K562 (cell line): ENCODE measurements around the gene SCAPER.

Experiments
- ARNT ChIP-seq, 2 experiments: fragments of 450-650 bp; IDR thresholded peaks; 2 replicates each; pipeline ENCODE4 v1.6.1; 2016; ENCODE audit warnings: mild to moderate bottlenecking in 1 of 2
- EZH2 ChIP-seq: IDR thresholded peaks from 2 replicates; pipeline ENCODE4 v1.6.1; 2012; ENCODE audit warnings: low read depth, mild to moderate bottlenecking, inconsistent platforms, low read length, borderline replicate concordance
- FOXP4 ChIP-seq: sonication (generic); formaldehyde crosslinking; IDR thresholded peaks from 2 replicates; pipeline ENCODE4 v1.8.0; 2022; ENCODE audit warnings: mild to moderate bottlenecking, missing genetic modification reagents, borderline replicate concordance
- GTF2E2 ChIP-seq: fragments of 200-800 bp; sonication (Bioruptor generic); IDR thresholded peaks from 2 replicates; pipeline ENCODE4 v1.6.1; 2016; ENCODE audit warnings: missing genetic modification characterization, missing compliant biosample characterization
- MEIS2 ChIP-seq: fragments of 450-650 bp; IDR thresholded peaks from 2 replicates; pipeline ENCODE4 v1.6.1; 2014; ENCODE audit warnings: mild to moderate bottlenecking; ENCODE audit not compliant: partially characterized antibody
- NFIX ChIP-seq: fragments of 250-450 bp; sonication (Bioruptor Pico); IDR thresholded peaks from 2 replicates; pipeline ENCODE4 v1.4.0; 2020; ENCODE audit warnings: low read depth, mild to moderate bottlenecking, moderate library complexity
- NR2F6 ChIP-seq: fragments of 450-650 bp; formaldehyde crosslinking; IDR thresholded peaks from 2 replicates; pipeline ENCODE4 v1.4.0; 2020; ENCODE audit warnings: mild to moderate bottlenecking
- REST ChIP-seq, 2 experiments: fragments of 450-650 bp; formaldehyde crosslinking in 1 of 2; IDR thresholded peaks; 2 replicates each; pipeline versions ENCODE4 v1.4.0 to v1.6.1; 2014 to 2020; ENCODE audit warnings: mild to moderate bottlenecking in 2 of 2, borderline replicate concordance in 1 of 2, low read depth in 1 of 2
- SMAD3 ChIP-seq: fragments of 450-650 bp; formaldehyde crosslinking; conservative IDR thresholded peaks from 2 replicates; pipeline ENCODE4 v1.4.0; 2020; ENCODE audit warnings: mild to moderate bottlenecking
- TRIM25 ChIP-seq: fragments of 450-650 bp; IDR thresholded peaks from 2 replicates; pipeline ENCODE4 v1.7.0; 2016; ENCODE audit warnings: borderline replicate concordance

GRCh38 chr15:76320012-76320411 is 585.1 kb downstream of the SCAPER start:
- TF ChIP-seq FOXP4 (CRISPR knock-in tag) (no peak), TRIM25 (no peak), EZH2 (no peak), NFIX (no peak), REST (IDR thresholded peaks at IDR 0.05; ENCODE audit: borderline replicate concordance) (no peak), REST (CRISPR knock-in tag; IDR thresholded peaks at IDR 0.05; ENCODE audit: low read depth) (no peak), NR2F6 (CRISPR knock-in tag) (no peak), GTF2E2 (tag) (no peak), ARNT (IDR thresholded peaks at IDR 0.05) (no peak), MEIS2 (no peak), SMAD3 (CRISPR knock-in tag) (no peak)
